ENCODE results near the gene GALNS. TPM values are rescaled to one million over a fixed set of nuclear protein-coding genes. Genes with fewer than 3 reads are reported as not detected.

The GALNS gene
- total RNA-seq, 1 donor from 2014 or later: 5.7 TPM

- DNase-seq (ENCODE audit: low spot score in 2 of 2): no peak
- FAIRE-seq: no peak
Measured at GRCh38 chr16:88878356-88878755, 21.6 kb upstream of the GALNS start.

GRCh38 chr16:88877564-88878289, 21.0 kb upstream of the GALNS start:
- no peak for FAIRE-seq
- no peak for DNase-seq (ENCODE audit: low spot score in 2 of 2)

- FAIRE-seq (no peak), DNase-seq (ENCODE audit: low spot score in 2 of 2) (no peak)
Measured at GRCh38 chr16:88876942-88877526, 20.3 kb upstream of the GALNS start.

GRCh38 chr16:88875703-88876234, 19.0 kb upstream of the GALNS start:
- FAIRE-seq: no peak
- DNase-seq (ENCODE audit: low spot score in 2 of 2): no peak

- FAIRE-seq: no peak
- DNase-seq (ENCODE audit: low spot score in 2 of 2): no peak
Measured at GRCh38 chr16:88874938-88875599, 18.3 kb upstream of the GALNS start.

- DNase-seq (ENCODE audit: low spot score in 2 of 2) (no peak), FAIRE-seq (no peak)
Measured at GRCh38 chr16:88872650-88873331, 16.0 kb upstream of the GALNS start.

- DNase-seq (ENCODE audit: low spot score in 2 of 2): no peak
- FAIRE-seq: no peak
Measured at GRCh38 chr16:88871730-88872416, 15.1 kb upstream of the GALNS start.

GRCh38 chr16:88871349-88871702, 14.6 kb upstream of the GALNS start:
- DNase-seq (ENCODE audit: low spot score in 2 of 2) (no peak), FAIRE-seq (no peak)

GRCh38 chr16:88870608-88871348, 14.0 kb upstream of the GALNS start:
- DNase-seq (ENCODE audit: low spot score in 2 of 2) (no peak), FAIRE-seq (no peak)

GRCh38 chr16:88869673-88869980, 12.9 kb upstream of the GALNS start:
- FAIRE-seq: no peak
- DNase-seq (ENCODE audit: low spot score in 2 of 2): no peak

GRCh38 chr16:88868974-88869672, 12.4 kb upstream of the GALNS start:
- no peak for FAIRE-seq
- DNase-seq (ENCODE audit: low spot score in 2 of 2): no peak

GRCh38 chr16:88867581-88868246, 11.0 kb upstream of the GALNS start:
- no peak for DNase-seq (ENCODE audit: low spot score in 2 of 2)
- FAIRE-seq: no peak

GRCh38 chr16:88866151-88866920, 9.6 kb upstream of the GALNS start, which contains the start of gene PABPN1L:
Gene PABPN1L, minus strand, starts transcription at chr16:88866660. Its CDS starts 54 bp downstream, at chr16:88866606.
- FAIRE-seq: no peak
- DNase-seq (ENCODE audit: low spot score in 2 of 2): no peak

GRCh38 chr16:88865742-88866141, 9.0 kb upstream of the GALNS start:
- DNase-seq (ENCODE audit: low spot score in 2 of 2) (no peak), FAIRE-seq (no peak)

- no peak for DNase-seq (ENCODE audit: low spot score in 2 of 2)
- FAIRE-seq: no peak
Measured at GRCh38 chr16:88865310-88865709, 8.6 kb upstream of the GALNS start.

GRCh38 chr16:88864521-88864920, 7.8 kb upstream of the GALNS start:
- FAIRE-seq: no peak
- no peak for DNase-seq (ENCODE audit: low spot score in 2 of 2)

GRCh38 chr16:88864099-88864498, 7.4 kb upstream of the GALNS start:
- FAIRE-seq (no peak), DNase-seq (ENCODE audit: low spot score in 2 of 2) (no peak)

GRCh38 chr16:88863426-88863825, 6.7 kb upstream of the GALNS start:
- FAIRE-seq (no peak), DNase-seq (ENCODE audit: low spot score in 2 of 2) (no peak)
